ENCODE data around the gene SDK1. TPM values are rescaled to one million over a fixed set of nuclear protein-coding genes. Genes with fewer than 3 reads are reported as not detected.

Gene SDK1
- total RNA-seq, 1 donor from 2014 or later: 10.4 TPM

- intact Hi-C loops (cut with DNase I): no loop called here
- no peak for DNase-seq
- ATAC-seq: no peak
Measured at GRCh38 chr7:3301831-3302618, 973 bp downstream of the SDK1 start.

DNA sequence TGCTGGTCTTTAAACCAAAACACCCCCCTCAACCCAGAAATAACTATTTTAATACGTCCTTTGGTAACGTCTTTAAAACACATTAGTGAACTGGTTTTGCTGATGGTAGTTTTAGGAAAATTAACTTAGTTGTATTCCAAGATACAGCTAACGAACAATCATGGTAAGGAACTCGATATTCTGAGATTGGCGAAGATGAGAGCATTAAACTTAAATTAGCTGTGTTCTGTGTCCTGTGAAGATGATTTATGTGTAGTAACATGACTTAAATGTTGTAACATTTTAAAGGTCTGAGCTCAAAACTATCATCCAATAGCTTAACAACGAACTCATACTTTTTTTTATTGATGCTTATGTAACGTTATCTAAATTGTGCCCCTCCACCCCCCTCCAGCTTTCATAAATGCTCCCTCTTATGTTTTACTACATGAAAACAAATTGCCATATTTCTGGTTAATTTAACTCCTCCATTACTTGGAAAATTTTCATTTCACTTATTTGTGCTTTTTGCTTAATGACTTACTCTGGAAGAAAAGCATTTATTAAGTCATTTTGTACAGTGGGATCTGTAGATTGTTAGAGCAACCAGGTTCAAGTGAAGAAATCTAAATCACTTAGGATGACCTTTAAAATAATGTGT lies 1.7 kb downstream of the SDK1 start:
- intact Hi-C loops (cut with DNase I): no loop called here
- ATAC-seq (no peak), DNase-seq (no peak)
- Histone ChIP-seq H3K4me3 (peak overlapping the region; percentile 59), H3K27ac (no peak overlapping the region), H3K36me3 (no peaks in the 10 kb centered on the region), H3K9me3 (no peaks in the 10 kb centered on the region), H3K27me3 (no peaks in the 10 kb centered on the region), H3K4me1 (peaks cover 7% of the 10 kb centered on the region)
- TF ChIP-seq, protein P1, sequence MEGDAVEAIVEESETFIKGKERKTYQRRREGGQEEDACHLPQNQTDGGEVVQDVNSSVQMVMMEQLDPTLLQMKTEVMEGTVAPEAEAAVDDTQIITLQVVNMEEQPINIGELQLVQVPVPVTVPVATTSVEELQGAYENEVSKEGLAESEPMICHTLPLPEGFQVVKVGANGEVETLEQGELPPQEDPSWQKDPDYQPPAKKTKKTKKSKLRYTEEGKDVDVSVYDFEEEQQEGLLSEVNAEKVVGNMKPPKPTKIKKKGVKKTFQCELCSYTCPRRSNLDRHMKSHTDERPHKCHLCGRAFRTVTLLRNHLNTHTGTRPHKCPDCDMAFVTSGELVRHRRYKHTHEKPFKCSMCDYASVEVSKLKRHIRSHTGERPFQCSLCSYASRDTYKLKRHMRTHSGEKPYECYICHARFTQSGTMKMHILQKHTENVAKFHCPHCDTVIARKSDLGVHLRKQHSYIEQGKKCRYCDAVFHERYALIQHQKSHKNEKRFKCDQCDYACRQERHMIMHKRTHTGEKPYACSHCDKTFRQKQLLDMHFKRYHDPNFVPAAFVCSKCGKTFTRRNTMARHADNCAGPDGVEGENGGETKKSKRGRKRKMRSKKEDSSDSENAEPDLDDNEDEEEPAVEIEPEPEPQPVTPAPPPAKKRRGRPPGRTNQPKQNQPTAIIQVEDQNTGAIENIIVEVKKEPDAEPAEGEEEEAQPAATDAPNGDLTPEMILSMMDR (IDR thresholded peaks at IDR 0.05): no peak

More at GRCh38 chr7:3301831-3302618, 973 bp downstream of the SDK1 start:
- Histone ChIP-seq H3K36me3 (no peaks in the 10 kb centered on the region), H3K9me3 (no peaks in the 10 kb centered on the region), H3K27ac (no peak overlapping the region), H3K4me3 (peak overlapping the region; percentile 59), H3K4me1 (peaks cover 7% of the 10 kb centered on the region), H3K27me3 (no peaks in the 10 kb centered on the region)
- TF ChIP-seq, protein P1 (IDR thresholded peaks at IDR 0.05): peak; percentile 22

DNA sequence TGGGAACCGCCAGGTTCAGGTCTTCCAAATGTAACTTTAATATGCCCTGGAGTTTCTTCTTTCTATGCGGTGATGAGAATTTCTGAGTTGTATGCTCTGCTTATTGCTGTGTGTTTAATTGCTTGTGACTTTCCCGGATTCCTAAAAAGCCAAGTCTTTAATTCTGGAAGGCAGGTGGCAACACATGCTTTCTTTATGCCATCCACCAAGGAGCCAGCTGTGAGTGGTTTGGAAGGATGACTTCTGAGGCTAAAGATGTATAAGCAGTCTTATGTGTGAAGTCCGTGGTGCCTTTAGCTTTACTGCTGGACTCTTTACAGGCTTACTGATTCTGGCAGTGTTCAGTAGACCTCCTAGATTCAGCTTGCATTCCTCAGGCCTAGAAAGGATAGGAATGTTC lies 3.1 kb downstream of the SDK1 start:
- H3K4me1 ChIP-seq: peaks cover 7% of the 10 kb centered on the region
- no peak overlapping the region for H3K4me3 ChIP-seq
- no peaks in the 10 kb centered on the region for H3K27me3 ChIP-seq
- no peaks in the 10 kb centered on the region for H3K9me3 ChIP-seq
- TF ChIP-seq, protein P1 (IDR thresholded peaks at IDR 0.05): no peak
- H3K36me3 ChIP-seq: no peaks in the 10 kb centered on the region
- DNase-seq (no peak), ATAC-seq (no peak)
- intact Hi-C loops (cut with DNase I): no loop called here
- no peak overlapping the region for H3K27ac ChIP-seq

- intact Hi-C loops (cut with DNase I): no loop called here
- H3K4me1 ChIP-seq: no peaks in the 10 kb centered on the region
Measured at GRCh38 chr7:3307435-3307834, 6.4 kb downstream of the SDK1 start.

DNA sequence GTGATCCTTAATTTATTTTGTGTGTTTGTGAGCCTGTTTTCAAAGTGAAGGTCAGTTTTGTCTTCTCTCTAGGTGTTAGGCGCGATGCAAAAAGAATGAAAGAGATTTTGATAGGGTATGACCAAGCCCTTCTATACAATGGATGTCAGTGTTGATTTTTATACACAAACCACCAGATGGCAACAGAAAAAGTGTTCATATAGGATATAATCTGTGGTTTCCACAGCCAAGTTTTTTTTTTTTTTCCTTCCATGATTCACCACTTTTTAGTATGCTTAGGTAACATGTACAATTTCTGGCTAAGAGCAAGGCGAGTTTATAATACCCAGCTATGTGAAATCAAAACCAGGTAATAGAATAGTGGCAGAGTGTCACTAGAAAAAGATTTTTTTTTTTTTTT lies 8.1 kb downstream of the SDK1 start:
- H3K27ac ChIP-seq: no peak overlapping the region
- DNase-seq: no peak
- no peak for ATAC-seq
- no peaks in the 10 kb centered on the region for H3K27me3 ChIP-seq
- TF ChIP-seq, protein P1 (IDR thresholded peaks at IDR 0.05): no peak
- no peaks in the 10 kb centered on the region for H3K4me1 ChIP-seq
- no peak overlapping the region for H3K4me3 ChIP-seq
- no peaks in the 10 kb centered on the region for H3K9me3 ChIP-seq
- intact Hi-C loops (cut with DNase I): no loop called here
- no peaks in the 10 kb centered on the region for H3K36me3 ChIP-seq

More at GRCh38 chr7:3307435-3307834, 6.4 kb downstream of the SDK1 start:
- Histone ChIP-seq H3K36me3 (no peaks in the 10 kb centered on the region), H3K4me3 (no peak overlapping the region), H3K27me3 (no peaks in the 10 kb centered on the region), H3K27ac (no peak overlapping the region), H3K9me3 (no peaks in the 10 kb centered on the region)
- ATAC-seq: no peak
- DNase-seq: no peak
- TF ChIP-seq, protein P1 (IDR thresholded peaks at IDR 0.05): no peak

All from upper lobe of right lung (tissue), 1 donor.